ENCODE results near the gene TK1.
"Not testable (repeated sequence)": the region's sequence is repeated elsewhere in the genome, so short reads cannot be mapped to it uniquely, and the experiment has no call there.

Gene TK1, protein sequence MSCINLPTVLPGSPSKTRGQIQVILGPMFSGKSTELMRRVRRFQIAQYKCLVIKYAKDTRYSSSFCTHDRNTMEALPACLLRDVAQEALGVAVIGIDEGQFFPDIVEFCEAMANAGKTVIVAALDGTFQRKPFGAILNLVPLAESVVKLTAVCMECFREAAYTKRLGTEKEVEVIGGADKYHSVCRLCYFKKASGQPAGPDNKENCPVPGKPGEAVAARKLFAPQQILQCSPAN

DNA sequence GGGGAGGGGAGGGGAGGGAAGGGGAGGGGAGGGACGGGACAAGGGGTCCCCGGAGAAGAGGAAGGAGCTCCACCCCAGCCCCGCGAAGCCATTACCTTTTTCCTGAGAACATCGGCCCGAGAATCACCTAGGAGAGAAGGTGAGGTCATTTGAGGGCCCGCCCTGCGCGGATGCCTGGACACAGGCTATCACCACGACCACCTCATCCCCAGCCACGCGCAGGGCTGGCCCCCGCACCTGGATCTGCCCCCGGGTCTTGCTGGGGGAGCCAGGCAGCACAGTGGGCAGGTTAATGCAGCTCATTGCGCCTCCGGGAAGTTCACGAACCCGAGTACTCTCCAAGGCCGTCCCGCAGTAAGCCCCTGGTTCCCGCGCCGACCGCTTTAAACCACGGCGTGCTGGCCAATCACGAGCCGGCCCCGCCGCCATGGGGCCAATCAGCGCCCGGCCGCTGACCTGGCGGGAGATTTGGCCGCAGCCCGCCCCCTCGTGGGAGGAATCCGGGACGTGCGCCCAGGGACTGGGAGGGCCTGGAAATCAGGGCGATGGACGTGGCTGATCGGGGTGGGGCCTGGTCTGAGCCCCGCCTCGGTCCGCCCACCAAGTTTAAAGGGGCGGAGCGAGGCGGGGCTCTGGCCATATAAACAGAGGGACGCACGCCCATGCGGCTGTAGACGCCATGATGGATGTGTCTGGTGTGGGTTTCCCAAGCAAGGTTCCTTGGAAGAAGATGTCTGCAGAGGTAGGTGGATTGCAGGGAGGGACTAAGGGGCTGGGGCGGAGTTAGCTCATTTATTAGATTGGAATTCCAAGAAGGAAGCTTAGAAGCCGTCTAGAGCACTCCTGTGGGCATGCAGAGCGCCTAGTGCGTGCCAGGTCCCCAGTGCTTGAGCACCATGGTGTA, at the start of gene TK1, which contains the start of gene AFMID:
Gene TK1, minus strand, starts transcription at position 361 of the 904 bp plus-strand sequence. Its CDS starts 58 bp downstream, at position 303.
Gene AFMID, plus strand, starts transcription at position 671 of the 904 bp plus-strand sequence. Its CDS starts 9 bp downstream, at position 680.
- DNase-seq (ENCODE audit: low read depth in 1 of 2, low spot score in 1 of 2), result peak; percentile 97 to 99
- no peak for TF ChIP-seq JUND (IDR thresholded peaks at IDR 0.05; ENCODE audit: low read depth)
- in situ Hi-C loops (cut with HindIII; ENCODE audit: low pct_unique_long_range_greater_than_20kb, low sequenced_read_pairs), result no loop called here

- no peak for DNase-seq (ENCODE audit: low read depth in 1 of 2, low spot score in 1 of 2)
- in situ Hi-C loops (cut with HindIII; ENCODE audit: low pct_unique_long_range_greater_than_20kb, low sequenced_read_pairs), result no loop called here
- no peak for TF ChIP-seq JUND (IDR thresholded peaks at IDR 0.05; ENCODE audit: low read depth)
These were observed 49.0 kb upstream of the TK1 start for GRCh38 chr17:78235885-78236284.

- DNase-seq (ENCODE audit: low read depth in 1 of 2, low spot score in 1 of 2); in situ Hi-C loops (cut with HindIII; ENCODE audit: low pct_unique_long_range_greater_than_20kb, low sequenced_read_pairs): not testable (repeated sequence)
These were observed 48.2 kb upstream of the TK1 start for GRCh38 chr17:78235022-78235421.

DNA sequence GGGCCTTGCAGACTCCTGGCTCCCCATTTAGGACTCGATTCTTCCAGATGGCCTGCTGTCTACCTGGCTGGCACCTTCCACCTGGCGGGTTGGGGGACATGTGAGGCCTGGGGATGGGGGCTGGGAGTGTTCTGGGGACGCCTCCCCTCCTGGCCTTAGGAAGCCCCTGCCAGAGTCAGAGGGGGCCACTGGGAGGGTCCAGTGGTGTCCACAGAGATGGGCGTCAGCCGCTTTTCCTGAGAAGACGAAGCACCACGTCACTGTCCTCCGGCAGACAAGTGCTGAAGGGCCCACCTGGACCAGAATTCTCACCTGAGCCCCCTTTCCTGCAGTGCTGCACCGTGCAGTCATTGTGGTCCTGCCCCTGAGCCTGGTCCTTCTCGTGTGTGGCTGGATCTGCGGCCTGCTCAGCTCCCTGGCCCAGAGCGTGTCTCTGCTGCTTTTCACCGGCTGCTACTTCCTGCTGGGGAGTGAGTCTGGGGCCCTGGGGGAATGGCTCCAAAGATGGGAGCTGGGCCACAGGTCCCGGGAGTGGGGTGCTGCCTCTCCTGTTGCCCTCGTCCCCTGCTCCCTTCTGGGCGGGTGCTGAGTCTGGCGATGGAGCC, 47.5 kb upstream of the TK1 start:
- in situ Hi-C loops (cut with HindIII; ENCODE audit: low pct_unique_long_range_greater_than_20kb, low sequenced_read_pairs), result no loop called here
- no peak for DNase-seq (ENCODE audit: low read depth in 1 of 2, low spot score in 1 of 2)
- no peak for TF ChIP-seq JUND (IDR thresholded peaks at IDR 0.05; ENCODE audit: low read depth)

DNA sequence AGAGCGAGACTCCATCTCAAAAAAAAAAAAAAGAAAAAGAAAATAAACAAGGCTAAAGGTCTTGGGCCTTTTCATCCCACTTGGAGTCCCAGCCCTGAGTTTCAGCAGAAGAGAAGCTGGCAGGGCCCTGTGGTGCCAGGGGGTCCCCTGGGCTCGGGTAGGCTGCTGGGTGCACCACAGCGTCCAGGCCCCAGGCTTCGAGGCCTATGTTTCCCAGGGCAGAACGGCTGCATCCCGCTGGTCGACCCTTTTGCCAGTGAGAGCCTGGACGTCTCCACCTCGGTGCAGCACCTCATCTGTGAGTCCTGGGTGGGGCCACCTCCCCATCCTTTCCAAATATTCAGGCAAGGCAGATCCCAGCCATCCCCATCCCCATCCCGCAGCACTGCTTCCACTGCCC, 46.8 kb upstream of the TK1 start:
- TF ChIP-seq JUND (IDR thresholded peaks at IDR 0.05; ENCODE audit: low read depth), result no peak
- no peak for DNase-seq (ENCODE audit: low read depth in 1 of 2, low spot score in 1 of 2)
- in situ Hi-C loops (cut with HindIII; ENCODE audit: low pct_unique_long_range_greater_than_20kb, low sequenced_read_pairs), result no loop called here

- no peak for TF ChIP-seq JUND (IDR thresholded peaks at IDR 0.05; ENCODE audit: low read depth)
- in situ Hi-C loops (cut with HindIII; ENCODE audit: low pct_unique_long_range_greater_than_20kb, low sequenced_read_pairs), result no loop called here
- no peak for DNase-seq (ENCODE audit: low read depth in 1 of 2, low spot score in 1 of 2)
These were observed 46.0 kb upstream of the TK1 start for GRCh38 chr17:78232859-78233173.

DNA sequence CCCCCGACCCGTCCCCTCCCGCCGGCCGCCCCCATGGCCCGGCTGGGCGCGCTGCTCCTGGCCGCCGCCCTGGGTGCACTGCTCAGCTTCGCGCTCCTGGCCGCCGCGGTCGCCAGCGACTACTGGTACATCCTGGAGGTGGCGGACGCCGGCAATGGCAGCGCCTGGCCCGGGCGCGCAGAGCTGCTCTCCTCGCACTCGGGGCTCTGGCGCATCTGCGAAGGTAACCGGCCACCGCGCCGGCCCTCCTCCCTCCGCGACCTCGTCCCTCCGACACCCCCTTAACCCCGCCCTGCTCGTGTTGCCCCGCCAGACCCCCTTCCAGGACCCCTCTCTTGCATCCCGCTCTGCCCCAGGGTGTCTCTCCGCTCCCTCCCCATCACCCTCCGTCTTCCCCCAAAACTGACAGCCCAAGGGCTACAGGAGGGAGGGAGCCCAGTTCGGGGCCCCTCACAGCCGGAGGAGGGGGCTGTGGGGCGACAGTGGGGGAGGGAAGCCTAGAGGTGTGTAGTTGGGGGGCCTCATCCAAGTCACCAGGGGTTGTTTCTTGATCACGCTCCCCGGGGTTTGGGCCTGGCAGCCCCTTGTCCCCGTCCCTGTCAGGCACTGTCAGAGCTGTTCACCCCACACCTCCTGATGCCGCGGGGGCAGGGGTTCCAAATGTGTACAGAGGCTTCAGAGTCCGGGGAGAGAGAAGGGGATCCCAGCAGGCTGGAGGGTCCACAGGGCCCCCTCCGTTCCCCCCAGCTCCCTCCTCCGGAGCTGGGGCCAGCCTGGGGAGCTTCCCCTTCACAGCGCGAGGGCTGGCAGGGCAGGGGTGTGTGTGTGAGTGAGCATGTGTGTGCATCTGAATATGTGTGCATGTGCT, 45.4 kb upstream of the TK1 start:
- in situ Hi-C loops (cut with HindIII; ENCODE audit: low pct_unique_long_range_greater_than_20kb, low sequenced_read_pairs), result no loop called here
- DNase-seq (ENCODE audit: low read depth in 1 of 2, low spot score in 1 of 2), result no peak
- TF ChIP-seq JUND (IDR thresholded peaks at IDR 0.05; ENCODE audit: low read depth), result no peak

DNA sequence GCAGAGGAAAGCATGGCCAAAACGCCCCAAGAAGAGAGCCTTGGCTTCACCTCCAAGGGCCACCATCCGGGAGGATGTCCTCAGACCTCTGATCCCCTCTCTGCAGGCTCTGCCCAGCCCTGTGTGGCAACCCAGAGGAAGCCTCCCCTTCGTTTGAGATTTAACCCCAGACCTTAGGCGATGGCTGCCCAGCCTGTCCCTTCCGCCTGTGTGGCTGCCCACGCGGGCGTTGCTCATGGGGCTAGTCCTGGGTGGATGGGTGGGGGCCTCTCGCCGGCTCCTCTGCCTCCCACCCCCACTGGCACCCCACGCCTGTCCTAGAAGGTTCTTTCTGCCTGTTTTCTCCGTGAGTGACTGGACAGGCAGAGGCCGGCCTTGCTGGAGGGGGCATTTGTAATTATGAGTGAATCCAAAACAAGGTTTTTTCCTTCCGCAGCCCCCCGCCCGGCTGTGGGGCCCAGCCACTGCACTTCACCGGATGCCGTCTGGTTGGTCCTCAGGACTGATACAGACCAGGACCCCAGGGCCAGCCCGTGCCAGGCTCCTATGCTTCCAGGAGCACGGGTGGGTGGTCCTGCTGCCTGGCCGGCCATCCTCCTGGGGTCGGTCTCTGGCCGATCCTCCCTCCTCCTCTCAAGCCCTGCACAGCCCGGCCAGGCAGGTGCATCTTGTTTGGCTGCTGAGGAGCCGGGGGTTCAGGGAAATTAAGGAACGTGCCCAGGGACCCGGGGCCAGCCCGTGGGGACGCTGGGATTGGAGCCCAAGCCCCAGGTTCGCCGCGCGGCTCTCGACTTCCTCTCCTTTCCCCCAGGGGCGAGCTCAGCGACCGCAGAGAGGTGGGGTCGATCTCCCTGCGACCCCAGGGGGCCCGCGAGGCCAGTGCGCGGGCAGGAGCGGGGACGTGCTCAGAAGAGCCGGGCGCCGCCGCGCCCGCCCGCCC, 44.4 kb upstream of the TK1 start, which contains the start of gene TMEM235:
Gene TMEM235, plus strand, starts transcription at position 636 of the 940 bp plus-strand sequence. CDS start 393 bp downstream, outside the sequence.
- in situ Hi-C loops (cut with HindIII; ENCODE audit: low pct_unique_long_range_greater_than_20kb, low sequenced_read_pairs), result no loop called here
- peak in 1 of 2 experiments; percentile 76 for DNase-seq (ENCODE audit: low read depth in 1 of 2, low spot score in 1 of 2)
- no peak for TF ChIP-seq JUND (IDR thresholded peaks at IDR 0.05; ENCODE audit: low read depth)

DNA sequence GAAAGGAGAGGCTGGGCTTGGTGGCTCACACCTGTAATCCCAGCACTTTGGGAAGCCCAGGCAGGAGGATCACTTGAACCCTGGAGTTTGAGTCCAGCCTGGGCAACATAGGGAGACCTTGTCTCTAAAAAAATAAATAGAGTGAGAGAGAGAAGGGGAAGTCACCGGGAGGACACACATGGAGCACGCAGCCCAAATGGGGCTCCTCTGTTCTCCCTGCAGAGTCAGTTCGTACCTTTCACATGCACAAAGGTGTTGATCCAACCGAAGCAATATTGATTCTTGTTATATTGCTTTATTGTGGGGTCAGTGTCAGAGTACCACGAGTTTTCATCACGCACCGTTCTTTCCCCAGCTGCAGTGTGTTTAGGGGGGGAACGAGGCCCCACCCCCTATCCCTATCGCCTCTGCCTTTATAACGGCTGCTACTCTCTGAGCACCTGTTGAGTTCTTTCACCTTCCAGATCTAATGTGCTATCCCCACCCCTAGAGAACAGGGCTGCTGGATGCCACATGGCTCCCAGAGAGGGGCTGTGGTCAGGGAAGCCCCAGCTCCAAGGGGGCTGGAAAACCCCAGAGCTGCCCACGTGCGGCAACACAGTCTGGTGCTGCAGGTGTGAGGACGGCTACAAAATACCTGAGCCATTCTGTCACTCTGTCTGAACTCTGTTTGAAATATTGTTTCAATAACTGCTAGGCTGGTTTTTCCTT, 43.6 kb upstream of the TK1 start:
- TF ChIP-seq JUND (IDR thresholded peaks at IDR 0.05; ENCODE audit: low read depth), result no peak
- in situ Hi-C loops (cut with HindIII; ENCODE audit: low pct_unique_long_range_greater_than_20kb, low sequenced_read_pairs), result no loop called here
- DNase-seq (ENCODE audit: low read depth in 1 of 2, low spot score in 1 of 2), result no peak

GRCh38 chr17:78228176-78228575, 41.3 kb upstream of the TK1 start:
- TF ChIP-seq JUND (IDR thresholded peaks at IDR 0.05; ENCODE audit: low read depth), result no peak
- in situ Hi-C loops (cut with HindIII; ENCODE audit: low pct_unique_long_range_greater_than_20kb, low sequenced_read_pairs), result no loop called here
- DNase-seq (ENCODE audit: low read depth in 1 of 2, low spot score in 1 of 2), result no peak
